K562 (cell line): Measurements from ENCODE around the gene CD9. TPM values are rescaled to one million over a fixed set of nuclear protein-coding genes. Genes with fewer than 3 reads are reported as not detected.

Source experiments
- GATAD2B ChIP-seq: fragments of 450-650 bp; IDR thresholded peaks from 2 replicates; pipeline ENCODE4 v1.6.1; 2017; ENCODE audit warnings: mild to moderate bottlenecking, borderline replicate concordance
- HEY1 ChIP-seq: fragments of 250-450 bp; sonication (Bioruptor Pico); IDR thresholded peaks from 2 replicates; pipeline ENCODE4 v1.5.0; 2020; ENCODE audit warnings: mild to moderate bottlenecking, moderate library complexity, borderline replicate concordance
- JUND ChIP-seq, 2 experiments: IDR thresholded peaks; 2 replicates in 1 of 2; 3 replicates in 1 of 2; pipeline ENCODE4 v1.6.1; 2011; ENCODE audit warnings: borderline replicate concordance in 2 of 2, low read depth in 2 of 2, low read length in 2 of 2, improper control_type of control experiment in 1 of 2, missing biosample characterization in 1 of 2, missing genetic modification characterization in 1 of 2, missing genetic modification reagents in 1 of 2
- KHSRP ChIP-seq: fragments of 450-650 bp; IDR thresholded peaks from 2 replicates; pipeline ENCODE4 v1.6.1; 2017
- MAZ ChIP-seq, 2 experiments: fragments of 450-650 bp in 1 of 2; sonication (generic) in 1 of 2; formaldehyde crosslinking; IDR thresholded peaks in 1 of 2; conservative IDR thresholded peaks in 1 of 2; 2 replicates each; pipeline versions ENCODE4 v1.4.0 to v1.5.0; 2020; ENCODE audit warnings: mild to moderate bottlenecking in 1 of 2, missing genetic modification reagents in 1 of 2
- MXI1 ChIP-seq: IDR thresholded peaks from 2 replicates; pipeline ENCODE4 v1.6.1; 2011; ENCODE audit warnings: low read depth, mild to moderate bottlenecking, improper control_type of control experiment, low read length
- MYC ChIP-seq, 2 experiments: fragments of 250-450 bp in 1 of 2; sonication (Bioruptor Pico) in 1 of 2; IDR thresholded peaks; 2 replicates each; pipeline versions ENCODE4 v1.5.1 to v1.6.1; 2012 to 2021; ENCODE audit warnings: low read depth in 2 of 2, borderline replicate concordance in 1 of 2, improper control_type of control experiment in 1 of 2, low read length in 1 of 2, mild to moderate bottlenecking in 1 of 2, moderate library complexity in 1 of 2
- NBN ChIP-seq: fragments of 450-650 bp; IDR thresholded peaks from 2 replicates; pipeline ENCODE4 v1.6.1; 2016; ENCODE audit warnings: low read depth, mild to moderate bottlenecking
- NFE2 ChIP-seq: IDR thresholded peaks from 2 replicates; pipeline ENCODE4 v1.6.1; 2014; ENCODE audit warnings: antibody characterized with exemption, low read depth
- POLR2H ChIP-seq: IDR thresholded peaks from 2 replicates; pipeline ENCODE4 v1.6.1; 2016; ENCODE audit warnings: missing genetic modification characterization, low read depth, mild to moderate bottlenecking, control low read depth, missing compliant biosample characterization, moderate library complexity
- RB1 ChIP-seq: fragments of 450-650 bp; IDR thresholded peaks from 2 replicates; pipeline ENCODE4 v1.6.1; 2017; ENCODE audit warnings: low read depth, mild to moderate bottlenecking
- RBM14 ChIP-seq: fragments of 200-400 bp; formaldehyde crosslinking; IDR thresholded peaks from 2 replicates; pipeline ENCODE4 v1.6.1; 2018; ENCODE audit warnings: low read depth, mild to moderate bottlenecking, low read length, moderate library complexity, borderline replicate concordance; ENCODE audit not compliant: insufficient read depth
- ZBTB7A ChIP-seq: IDR thresholded peaks from 2 replicates; pipeline ENCODE4 v1.6.1; 2011; ENCODE audit warnings: low read depth, mild to moderate bottlenecking, low read length, moderate library complexity, borderline replicate concordance; ENCODE audit not compliant: control insufficient read depth
- ZFP1 ChIP-seq: fragments of 450-650 bp; formaldehyde crosslinking; IDR thresholded peaks from 2 replicates; pipeline ENCODE4 v1.4.0; 2020; ENCODE audit warnings: mild to moderate bottlenecking, mixed read lengths
- ZNF184 ChIP-seq: sonication (generic); formaldehyde crosslinking; IDR thresholded peaks from 2 replicates; pipeline ENCODE4 v1.5.0; 2020; ENCODE audit warnings: missing genetic modification reagents
- polyA plus RNA-seq, 8 experiments: library from polyadenylated mRNA; depleted of rRNA in 4 of 8; stranded (reverse) in 5 of 8; unstranded in 3 of 8; fragments of >200 nt; fragmentation: Nextera tagmentation in 2 of 8; fragmentation: Illumina TruSeq in 1 of 8; extraction: Ambion mirVana in 2 of 8; extraction: Trizol in 1 of 8; gene quantifications; 2 replicates each; pipeline versions ENCODE4 v1.2.1 to v1.2.3, GENCODE V29; 2011 to 2014; ENCODE audit warnings: inconsistent platforms in 1 of 8, missing spikeins in 1 of 8
- total RNA-seq, 7 experiments: library from RNA; depleted of rRNA in 6 of 7; stranded (reverse); fragments of >200 nt in 6 of 7; fragmentation: Illumina TruSeq in 2 of 7; extraction: Trizol in 2 of 7; gene quantifications; 2 replicates each; pipeline versions ENCODE4 v1.2.1 to v1.2.3, GENCODE V29; 2011 to 2021; ENCODE audit warnings: low replicate concordance in 1 of 7
- TF ChIP-seq, protein P1 (sequence below), 2 experiments: fragments of 450-650 bp in 1 of 2; sonication (generic) in 1 of 2; formaldehyde crosslinking in 1 of 2; IDR thresholded peaks in 1 of 2; conservative IDR thresholded peaks in 1 of 2; 2 replicates each; pipeline versions ENCODE4 v1.6.1 to v1.8.1; 2016 to 2023; ENCODE audit warnings: mild to moderate bottlenecking in 2 of 2, moderate library complexity in 2 of 2, inconsistent platforms in 1 of 2, missing genetic modification reagents in 1 of 2
- TF ChIP-seq, protein P2 (sequence below): fragments of 450-650 bp; IDR thresholded peaks from 2 replicates; pipeline ENCODE4 v1.6.1; 2016
- TF ChIP-seq, protein P3 (sequence below): fragments of 250-450 bp; sonication (Bioruptor Pico); IDR thresholded peaks from 2 replicates; pipeline ENCODE4 v1.8.0; 2021; ENCODE audit warnings: moderate library complexity, mild to moderate bottlenecking, inconsistent platforms
- TF ChIP-seq, protein P4 (sequence below), 2 experiments: IDR thresholded peaks; 2 replicates each; pipeline ENCODE4 v1.6.1; 2011; ENCODE audit warnings: borderline replicate concordance in 1 of 2, control low read depth in 1 of 2, low read depth in 1 of 2, low read length in 1 of 2, mild to moderate bottlenecking in 1 of 2, mixed read lengths in 1 of 2, moderate library complexity in 1 of 2; ENCODE audit not compliant: insufficient read depth in 1 of 2, insufficient read length in 1 of 2, poor library complexity in 1 of 2, severe bottlenecking in 1 of 2; ENCODE audit errors: extremely low read depth in 1 of 2
- TF ChIP-seq, protein P5 (sequence below): fragments of 450-650 bp; formaldehyde crosslinking; IDR thresholded peaks from 2 replicates; pipeline ENCODE4 v1.4.0; 2022; ENCODE audit warnings: missing genetic modification characterization

Gene CD9
- total and polyA plus RNA-seq, 9 of the 15 experiments (the other 6 are each of a cell fraction or from before 2014, with no cell fraction given) = 0.43 to 5.6 (median 0.62) TPM

DNA sequence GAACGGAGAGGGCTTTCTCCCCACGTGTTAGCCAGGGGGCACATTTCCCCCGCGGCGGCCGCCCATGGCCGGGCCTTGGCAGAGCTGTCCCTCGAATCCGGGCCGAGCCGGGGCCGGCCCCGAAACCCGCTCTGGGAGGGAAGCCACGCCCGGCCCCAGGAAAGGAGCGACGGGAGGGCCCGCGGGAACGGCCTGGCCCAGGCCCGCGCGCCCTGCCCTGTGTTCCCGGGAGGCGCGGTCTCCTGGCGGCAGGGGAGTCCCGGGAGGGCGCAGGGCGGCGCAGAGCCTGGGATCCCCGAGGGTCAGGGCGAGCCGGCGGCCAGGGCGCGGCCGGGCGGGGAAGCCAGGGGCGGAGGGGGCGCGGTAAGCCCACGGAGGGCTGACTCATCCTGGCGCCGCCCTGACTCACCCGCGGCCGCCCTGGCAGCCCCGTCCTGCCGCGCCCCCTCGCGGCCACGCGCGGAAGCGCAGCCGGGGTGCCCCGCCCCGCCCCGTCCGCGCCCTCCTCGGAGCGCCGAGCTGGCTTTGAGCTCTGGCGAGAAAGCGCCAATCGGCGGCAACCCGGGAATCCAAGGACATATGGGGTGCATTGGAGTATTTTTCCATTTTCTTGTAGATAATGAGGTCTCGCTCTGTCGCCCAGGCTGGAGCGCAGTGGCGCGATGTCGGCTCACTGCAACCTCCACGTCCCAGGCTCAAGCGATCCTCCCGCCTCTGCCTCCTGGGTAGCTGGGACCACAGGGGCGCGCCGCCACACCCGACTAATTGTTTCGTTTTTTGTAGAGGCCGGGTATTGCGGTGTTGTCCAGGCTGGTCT is 78.4 kb downstream of the CD9 start (continued):
- TF ChIP-seq, protein P1, sequence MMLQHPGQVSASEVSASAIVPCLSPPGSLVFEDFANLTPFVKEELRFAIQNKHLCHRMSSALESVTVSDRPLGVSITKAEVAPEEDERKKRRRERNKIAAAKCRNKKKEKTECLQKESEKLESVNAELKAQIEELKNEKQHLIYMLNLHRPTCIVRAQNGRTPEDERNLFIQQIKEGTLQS (IDR thresholded peaks at IDR 0.05) = peak; percentile 15; the same call in 1 of the 2 replicates
- TF ChIP-seq, protein P1 (CRISPR knock-in tag; conservative IDR thresholded peaks at IDR 0.05) = no peak
- TF ChIP-seq GATAD2B (peak; percentile 93; the same call in 1 of the 2 replicates), RBM14 (no peak), NFE2 (peak; percentile 78), NBN (no peak), HEY1 (CRISPR knock-in tag) (no peak), ZNF184 (CRISPR knock-in tag) (no peak), MXI1 (no peak), KHSRP (no peak), MYC (IDR thresholded peaks at IDR 0.05; ENCODE audit: low read depth, low read length) (peak; percentile 21; the same call in 1 of the 2 replicates), MYC (CRISPR knock-in tag; IDR thresholded peaks at IDR 0.05; ENCODE audit: borderline replicate concordance, low read depth) (no peak), POLR2H (tag) (no peak), RB1 (peak; percentile 85), MAZ (CRISPR knock-in tag; conservative IDR thresholded peaks at IDR 0.05 in 1 of 2, IDR thresholded peaks at IDR 0.05 in 1 of 2) (peak in 1 of 2 experiments; percentile 90; a peak in 3 of 4 replicates), ZBTB7A (peak; percentile 92; the same call in 1 of the 2 replicates), ZFP1 (CRISPR knock-in tag) (no peak), JUND (IDR thresholded peaks at IDR 0.05; ENCODE audit: borderline replicate concordance, low read depth, low read length) (peak; percentile 94), JUND (tag; IDR thresholded peaks at IDR 0.05; ENCODE audit: borderline replicate concordance, low read depth, low read length) (peak; percentile 89; the same call in 1 of the 3 replicates)
- TF ChIP-seq, protein P2, sequence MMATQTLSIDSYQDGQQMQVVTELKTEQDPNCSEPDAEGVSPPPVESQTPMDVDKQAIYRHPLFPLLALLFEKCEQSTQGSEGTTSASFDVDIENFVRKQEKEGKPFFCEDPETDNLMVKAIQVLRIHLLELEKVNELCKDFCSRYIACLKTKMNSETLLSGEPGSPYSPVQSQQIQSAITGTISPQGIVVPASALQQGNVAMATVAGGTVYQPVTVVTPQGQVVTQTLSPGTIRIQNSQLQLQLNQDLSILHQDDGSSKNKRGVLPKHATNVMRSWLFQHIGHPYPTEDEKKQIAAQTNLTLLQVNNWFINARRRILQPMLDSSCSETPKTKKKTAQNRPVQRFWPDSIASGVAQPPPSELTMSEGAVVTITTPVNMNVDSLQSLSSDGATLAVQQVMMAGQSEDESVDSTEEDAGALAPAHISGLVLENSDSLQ = no peak
- TF ChIP-seq, protein P3, sequence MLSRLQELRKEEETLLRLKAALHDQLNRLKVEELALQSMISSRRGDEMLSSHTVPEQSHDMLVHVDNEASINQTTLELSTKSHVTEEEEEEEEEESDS = no peak
- TF ChIP-seq, protein P4, sequence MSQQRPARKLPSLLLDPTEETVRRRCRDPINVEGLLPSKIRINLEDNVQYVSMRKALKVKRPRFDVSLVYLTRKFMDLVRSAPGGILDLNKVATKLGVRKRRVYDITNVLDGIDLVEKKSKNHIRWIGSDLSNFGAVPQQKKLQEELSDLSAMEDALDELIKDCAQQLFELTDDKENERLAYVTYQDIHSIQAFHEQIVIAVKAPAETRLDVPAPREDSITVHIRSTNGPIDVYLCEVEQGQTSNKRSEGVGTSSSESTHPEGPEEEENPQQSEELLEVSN (IDR thresholded peaks at IDR 0.05; ENCODE audit: borderline replicate concordance in 1 of 2, extremely low read depth in 1 of 2, insufficient read depth in 1 of 2, insufficient read length in 1 of 2, low read depth in 1 of 2, low read length in 1 of 2, poor library complexity in 1 of 2, severe bottlenecking in 1 of 2) = peak in 1 of 2 experiments; percentile 24
- TF ChIP-seq, protein P5, sequence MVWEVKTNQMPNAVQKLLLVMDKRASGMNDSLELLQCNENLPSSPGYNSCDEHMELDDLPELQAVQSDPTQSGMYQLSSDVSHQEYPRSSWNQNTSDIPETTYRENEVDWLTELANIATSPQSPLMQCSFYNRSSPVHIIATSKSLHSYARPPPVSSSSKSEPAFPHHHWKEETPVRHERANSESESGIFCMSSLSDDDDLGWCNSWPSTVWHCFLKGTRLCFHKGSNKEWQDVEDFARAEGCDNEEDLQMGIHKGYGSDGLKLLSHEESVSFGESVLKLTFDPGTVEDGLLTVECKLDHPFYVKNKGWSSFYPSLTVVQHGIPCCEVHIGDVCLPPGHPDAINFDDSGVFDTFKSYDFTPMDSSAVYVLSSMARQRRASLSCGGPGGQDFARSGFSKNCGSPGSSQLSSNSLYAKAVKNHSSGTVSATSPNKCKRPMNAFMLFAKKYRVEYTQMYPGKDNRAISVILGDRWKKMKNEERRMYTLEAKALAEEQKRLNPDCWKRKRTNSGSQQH = no peak
